ENCODE measurements around the gene OPN1SW.

The OPN1SW gene, protein sequence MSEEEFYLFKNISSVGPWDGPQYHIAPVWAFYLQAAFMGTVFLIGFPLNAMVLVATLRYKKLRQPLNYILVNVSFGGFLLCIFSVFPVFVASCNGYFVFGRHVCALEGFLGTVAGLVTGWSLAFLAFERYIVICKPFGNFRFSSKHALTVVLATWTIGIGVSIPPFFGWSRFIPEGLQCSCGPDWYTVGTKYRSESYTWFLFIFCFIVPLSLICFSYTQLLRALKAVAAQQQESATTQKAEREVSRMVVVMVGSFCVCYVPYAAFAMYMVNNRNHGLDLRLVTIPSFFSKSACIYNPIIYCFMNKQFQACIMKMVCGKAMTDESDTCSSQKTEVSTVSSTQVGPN

DNA sequence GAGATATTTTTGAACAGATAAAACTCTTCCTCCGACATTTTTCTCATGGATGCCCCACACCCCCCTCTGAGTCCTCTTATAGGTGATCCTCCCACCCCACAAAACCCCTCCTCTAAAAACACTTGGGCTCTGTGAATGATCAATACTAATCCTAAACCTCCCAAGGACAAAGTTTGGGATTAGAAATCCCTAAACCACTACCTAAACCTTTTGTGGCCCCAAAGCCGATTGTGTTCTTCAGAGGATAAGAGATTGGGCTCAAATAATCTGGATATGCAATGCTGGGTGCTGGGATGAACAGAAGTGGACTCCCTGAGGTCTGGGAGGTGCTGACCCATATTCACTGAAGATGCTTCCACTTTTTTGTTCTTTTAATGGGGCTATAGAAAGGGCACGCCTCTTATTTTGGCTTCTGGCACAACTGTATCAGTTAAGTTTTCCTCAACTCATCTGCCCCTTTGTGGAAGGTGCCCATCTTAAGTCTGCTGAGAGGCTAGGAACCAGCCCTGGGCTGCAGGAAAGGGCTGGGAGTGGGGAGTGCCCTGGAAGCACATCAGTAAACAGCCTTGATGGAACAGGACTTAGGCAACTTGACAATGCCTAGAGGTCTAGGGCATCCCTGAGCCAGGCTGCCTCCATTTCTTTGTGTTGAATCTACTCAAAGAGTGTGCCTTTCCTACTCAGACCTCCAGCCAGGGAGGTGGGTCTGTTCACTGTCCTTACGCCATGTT lies at the start of gene OPN1SW:
OPN1SW (minus strand) TSS at position 51 of the 731 bp plus-strand sequence; CDS start at position 38, 13 bp downstream.
- DNase-seq (ENCODE audit: low read depth), result no peak

GRCh38 chr7:128821724-128822123 lies 46.1 kb upstream of the OPN1SW start:
- DNase-seq (ENCODE audit: low read depth), result no peak

DNA sequence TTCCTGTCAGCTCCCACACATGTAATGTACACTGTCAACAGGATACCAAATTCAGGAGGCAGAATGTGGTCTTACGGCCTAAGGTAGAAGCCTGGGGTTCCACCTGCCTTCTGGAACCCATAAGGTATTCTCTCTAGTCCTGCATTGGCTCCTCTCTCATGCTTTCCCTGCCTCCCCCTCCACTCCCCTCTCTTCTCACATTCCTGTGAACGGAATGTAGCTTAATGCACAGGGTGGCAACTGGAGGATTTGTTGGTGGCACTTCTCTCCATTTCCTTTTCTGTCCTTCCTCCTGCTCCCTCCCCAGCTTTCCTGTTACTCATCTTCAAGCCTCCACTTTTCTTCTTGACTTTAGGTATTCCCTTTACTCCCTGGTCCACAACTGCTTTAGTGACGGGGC lies 43.1 kb upstream of the OPN1SW start:
- no peak for DNase-seq (ENCODE audit: low read depth)

DNA sequence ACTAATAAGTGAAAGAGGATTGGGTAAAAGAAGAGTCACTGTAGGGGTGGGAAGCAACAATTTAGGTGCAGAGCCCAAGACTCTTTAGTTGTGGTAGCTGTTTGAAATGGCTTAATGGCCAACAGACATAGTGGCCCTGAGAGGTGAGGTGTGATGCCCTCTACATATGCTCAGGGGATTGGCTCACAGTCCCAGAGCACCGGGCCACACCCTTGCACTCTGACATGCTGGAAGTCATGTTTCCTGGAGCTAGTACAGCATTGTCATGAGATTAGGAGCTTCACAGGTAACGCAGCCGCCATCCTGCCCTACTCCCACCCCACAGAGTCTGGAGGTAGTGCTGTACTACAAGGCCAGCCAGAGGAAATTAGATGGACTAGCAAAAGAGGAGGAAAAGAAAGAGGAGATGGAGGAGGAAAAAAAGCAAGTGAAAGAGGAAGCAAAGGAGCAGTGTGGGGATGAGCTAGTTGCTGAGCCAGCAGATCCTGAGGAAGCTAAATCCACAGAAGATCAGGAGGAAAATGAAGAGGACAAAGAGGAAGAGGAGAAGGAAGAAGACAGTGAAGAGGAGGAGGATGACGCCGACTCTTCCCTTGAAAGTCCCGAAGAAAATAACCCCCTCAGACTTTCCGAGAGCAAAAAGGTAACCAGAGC lies 39.8 kb upstream of the OPN1SW start:
- DNase-seq (ENCODE audit: low read depth), result no peak

DNA sequence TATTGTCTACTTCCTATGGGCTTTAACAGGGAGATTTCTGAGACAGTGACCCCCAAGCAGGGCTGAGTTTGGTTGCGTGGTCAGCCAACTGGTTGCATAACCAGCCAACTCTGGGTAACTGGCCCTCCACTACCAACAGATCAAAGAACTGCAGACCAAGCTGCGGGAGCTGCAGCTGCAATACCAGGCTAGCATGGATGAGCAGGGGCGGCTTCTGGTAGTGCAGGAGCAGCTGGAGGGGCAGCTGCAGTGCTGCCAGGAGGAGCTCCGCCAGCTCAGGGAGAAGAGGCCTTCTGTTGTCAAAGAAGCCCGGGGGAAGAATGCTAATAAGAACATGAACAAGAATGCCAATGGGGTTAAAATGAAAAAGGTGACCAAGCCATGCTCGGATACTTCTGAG lies 38.9 kb upstream of the OPN1SW start:
- no peak for DNase-seq (ENCODE audit: low read depth)

DNA sequence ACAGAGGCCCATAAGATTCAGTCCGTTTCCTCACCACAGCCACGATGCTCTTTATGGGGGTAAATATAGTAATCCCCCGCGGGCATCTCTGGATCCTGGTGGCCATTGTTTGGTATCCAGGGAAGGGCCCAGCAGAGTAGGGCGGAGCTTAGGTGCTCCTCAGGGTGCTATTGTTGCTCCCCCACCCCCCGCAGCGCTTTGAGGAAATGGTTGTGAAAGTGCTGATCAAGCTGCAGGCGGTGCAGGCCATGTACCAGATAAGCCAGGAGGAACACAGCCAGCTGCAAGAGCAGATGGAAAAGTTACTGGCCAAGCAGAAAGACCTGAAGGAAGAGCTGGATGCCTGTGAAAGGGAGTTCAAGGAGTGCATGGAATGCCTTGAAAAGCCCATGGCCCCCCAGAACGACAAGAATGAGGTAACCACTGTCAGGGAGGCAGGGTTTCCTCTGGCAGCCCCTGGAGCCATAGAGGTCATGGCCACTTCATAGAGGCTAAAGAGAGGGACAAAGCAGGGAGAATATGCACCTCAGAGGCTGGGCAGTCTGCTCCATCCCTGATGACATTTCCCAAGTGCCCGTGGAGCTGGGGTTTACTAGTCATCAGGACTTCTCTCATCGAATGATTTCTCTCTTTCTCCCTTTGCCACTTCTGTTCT lies 37.0 kb upstream of the OPN1SW start:
- DNase-seq (ENCODE audit: low read depth), result no peak

DNA sequence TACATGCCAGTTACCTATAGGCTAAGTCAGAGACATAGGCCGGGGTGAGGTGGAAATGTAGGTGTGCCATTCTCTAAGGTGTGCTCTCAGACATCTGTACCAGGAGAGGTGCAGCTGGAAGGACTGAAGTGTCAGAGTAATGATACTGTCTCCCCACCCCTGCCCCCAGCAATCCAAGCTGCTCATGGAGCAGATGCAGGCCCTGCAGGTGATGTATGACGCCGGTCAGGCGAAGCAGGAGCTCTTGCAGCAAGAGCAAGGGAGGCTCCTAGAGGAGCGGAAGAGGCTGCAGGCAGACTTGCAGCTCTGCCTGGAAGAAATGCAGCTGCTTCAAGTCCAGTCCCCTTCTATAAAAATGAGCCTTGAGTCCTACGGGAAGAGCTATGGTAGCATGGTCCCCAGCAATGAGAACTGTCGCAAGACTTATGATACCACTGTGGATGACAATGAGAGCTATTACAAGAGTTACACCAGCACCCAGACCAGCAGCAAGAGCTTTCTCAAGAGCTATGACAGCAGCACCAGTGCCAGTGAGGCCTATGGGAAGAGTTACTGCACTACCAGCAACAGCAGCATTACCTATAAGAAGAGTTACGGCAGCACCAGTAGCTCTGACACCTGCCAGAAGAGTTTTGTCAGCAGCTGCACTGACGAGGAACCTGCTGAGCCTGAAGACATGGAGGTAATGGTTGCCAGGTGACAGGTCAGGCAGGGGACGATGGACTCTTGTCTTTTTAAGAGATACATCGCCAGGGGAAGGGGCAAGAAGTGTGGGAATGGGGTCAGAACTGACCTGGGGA lies 36.2 kb upstream of the OPN1SW start:
- DNase-seq (ENCODE audit: low read depth), result no peak

- DNase-seq (ENCODE audit: low read depth), result no peak
These were observed 35.4 kb upstream of the OPN1SW start for GRCh38 chr7:128810997-128811396.

GRCh38 chr7:128810473-128810872 lies 34.9 kb upstream of the OPN1SW start:
- DNase-seq (ENCODE audit: low read depth), result no peak

DNA sequence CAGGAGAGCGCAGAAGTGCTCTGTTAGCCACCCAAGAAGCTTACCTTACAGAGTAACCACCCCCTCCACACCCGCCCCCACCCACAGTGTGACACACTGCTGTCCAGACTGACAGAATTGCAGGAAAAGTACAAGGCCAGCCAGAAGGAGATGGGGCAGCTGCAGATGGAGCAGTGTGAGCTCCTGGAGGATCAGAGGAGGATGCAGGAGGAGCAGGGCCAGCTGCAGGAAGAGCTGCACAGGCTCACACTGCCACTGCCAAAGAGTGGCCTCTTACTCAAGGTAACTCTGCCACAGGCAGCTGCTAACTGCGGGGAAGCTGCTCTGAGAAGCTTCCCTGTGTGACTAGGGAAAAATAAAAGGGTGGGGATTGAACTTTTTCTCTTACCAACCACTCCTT lies 33.8 kb upstream of the OPN1SW start:
- DNase-seq (ENCODE audit: low read depth), result no peak

GRCh38 chr7:128807191-128807590 lies 31.6 kb upstream of the OPN1SW start:
- DNase-seq (ENCODE audit: low read depth), result no peak

DNA sequence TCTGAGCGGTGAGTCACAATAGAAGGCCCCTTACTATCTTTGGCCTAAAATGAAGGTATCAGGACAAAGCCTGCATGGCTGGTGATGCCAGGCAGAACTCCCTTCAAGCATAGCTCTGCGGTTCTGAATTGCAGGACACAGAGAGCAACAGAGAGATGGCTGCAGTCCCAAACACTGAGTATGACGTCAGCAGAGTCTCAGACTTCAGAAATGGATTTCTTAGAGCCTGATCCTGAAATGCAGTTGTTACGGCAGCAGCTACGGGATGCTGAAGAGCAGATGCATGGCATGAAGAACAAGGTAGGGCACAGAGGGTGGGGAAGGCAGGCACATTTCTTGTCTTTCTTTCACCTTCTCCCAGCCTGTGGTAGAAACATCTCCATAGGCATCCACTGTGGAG lies 29.6 kb upstream of the OPN1SW start:
- no peak for DNase-seq (ENCODE audit: low read depth)

DNA sequence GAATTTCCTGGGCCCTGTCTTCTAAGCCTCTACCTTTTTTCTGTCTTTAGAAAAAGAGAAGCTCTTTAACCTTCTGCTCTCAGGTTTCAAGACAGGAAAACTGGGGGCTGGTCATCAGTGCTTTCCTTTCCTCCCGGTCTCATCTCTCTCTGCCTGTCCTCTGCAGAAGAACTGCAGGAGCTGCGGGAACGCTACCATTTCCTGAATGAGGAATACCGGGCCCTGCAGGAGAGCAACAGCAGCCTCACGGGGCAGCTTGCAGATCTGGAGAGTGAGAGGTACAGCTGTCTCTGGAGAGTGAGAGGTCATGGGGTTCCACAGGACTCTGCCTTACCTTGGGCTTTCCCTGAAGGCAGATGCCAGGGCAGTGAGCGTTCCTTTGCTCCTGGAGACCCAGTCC lies 28.9 kb upstream of the OPN1SW start:
- no peak for DNase-seq (ENCODE audit: low read depth)

- no peak for DNase-seq (ENCODE audit: low read depth)
These were observed 26.2 kb upstream of the OPN1SW start for GRCh38 chr7:128801667-128802418.

DNA sequence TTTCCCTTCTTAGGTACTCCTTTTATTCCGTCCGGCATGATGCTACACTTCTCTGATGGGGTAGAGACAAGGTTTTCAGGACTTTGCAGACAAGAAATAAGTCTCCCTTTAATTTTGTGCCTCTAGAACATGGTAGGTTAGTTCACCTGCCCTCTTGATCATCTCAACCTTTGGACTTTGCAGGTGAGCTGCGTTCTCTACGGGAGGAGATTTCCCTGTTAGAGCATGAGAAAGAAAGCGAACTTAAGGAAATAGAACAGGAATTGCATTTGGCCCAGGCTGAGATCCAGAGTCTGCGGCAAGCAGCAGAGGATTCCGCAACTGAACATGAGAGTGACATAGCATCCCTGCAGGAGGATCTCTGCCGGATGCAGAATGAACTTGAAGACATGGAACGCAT lies 25.4 kb upstream of the OPN1SW start:
- no peak for DNase-seq (ENCODE audit: low read depth)

- no peak for DNase-seq (ENCODE audit: low read depth)
These were observed 25.0 kb upstream of the OPN1SW start for GRCh38 chr7:128800567-128800966.

DNA sequence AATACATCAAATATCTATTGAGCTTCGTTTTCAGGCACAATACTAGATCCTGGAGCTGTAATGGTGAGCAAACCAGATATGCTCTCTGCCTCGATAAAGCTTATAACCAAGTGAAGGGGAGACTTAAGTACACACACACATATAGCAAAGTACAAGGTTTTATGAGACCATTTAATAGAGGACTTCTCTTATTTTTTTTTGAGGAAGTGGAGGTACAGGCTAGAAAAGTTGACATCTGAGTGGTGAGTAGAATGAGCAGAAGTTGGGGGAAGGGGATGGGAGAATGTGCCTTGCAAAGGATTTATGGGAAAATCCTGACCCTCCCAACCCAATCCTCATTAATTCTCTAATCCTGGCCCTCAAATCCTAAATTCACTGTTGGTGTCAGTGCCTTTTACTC lies 23.9 kb upstream of the OPN1SW start:
- DNase-seq (ENCODE audit: low read depth), result no peak

DNA sequence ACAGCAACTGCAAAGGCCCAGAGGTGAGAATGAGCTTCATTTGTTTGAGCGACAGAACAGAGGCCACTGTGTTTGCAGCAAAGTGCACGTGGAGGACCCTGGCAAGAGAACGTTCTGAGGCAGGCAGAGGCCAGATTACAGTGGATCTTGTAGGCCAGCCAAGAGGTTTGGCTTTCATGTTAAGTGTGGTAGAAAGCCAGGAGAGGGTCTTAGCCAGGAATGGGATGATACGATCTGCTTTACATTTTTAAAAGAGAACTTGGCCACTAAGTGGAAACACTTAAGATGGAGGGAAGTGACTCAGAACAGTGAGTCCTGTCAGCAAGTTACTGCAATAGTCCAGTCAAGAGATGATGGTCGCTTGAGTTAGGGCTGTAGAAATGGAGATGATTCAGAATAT lies 20.7 kb upstream of the OPN1SW start:
- DNase-seq (ENCODE audit: low read depth), result no peak

DNA sequence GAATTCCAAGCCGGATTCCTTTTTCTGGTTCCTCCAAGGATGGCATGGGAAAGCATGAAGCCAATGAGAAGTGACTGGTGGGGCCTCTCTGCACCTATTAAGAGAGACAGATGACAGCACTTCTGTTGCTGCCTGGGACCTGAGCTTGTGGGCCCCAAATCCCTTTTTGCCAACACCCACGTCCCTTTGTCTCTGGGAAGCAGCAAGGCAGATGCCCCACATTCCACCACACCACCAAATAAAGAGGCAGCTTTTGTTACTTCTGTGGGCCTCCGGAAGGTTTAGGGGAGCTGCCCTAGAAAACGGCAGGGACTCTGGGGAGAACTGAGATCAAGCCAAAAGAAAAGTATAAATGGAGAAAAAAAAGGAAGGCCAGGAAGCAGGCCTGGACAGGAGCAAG lies 19.5 kb upstream of the OPN1SW start:
- DNase-seq (ENCODE audit: low read depth), result no peak

- DNase-seq (ENCODE audit: low read depth), result no peak
These were observed 18.8 kb upstream of the OPN1SW start for GRCh38 chr7:128794436-128794835.

GRCh38 chr7:128794020-128794419 lies 18.4 kb upstream of the OPN1SW start:
- no peak for DNase-seq (ENCODE audit: low read depth)
